ENCODE measurements around the gene SCAF11.

DNA sequence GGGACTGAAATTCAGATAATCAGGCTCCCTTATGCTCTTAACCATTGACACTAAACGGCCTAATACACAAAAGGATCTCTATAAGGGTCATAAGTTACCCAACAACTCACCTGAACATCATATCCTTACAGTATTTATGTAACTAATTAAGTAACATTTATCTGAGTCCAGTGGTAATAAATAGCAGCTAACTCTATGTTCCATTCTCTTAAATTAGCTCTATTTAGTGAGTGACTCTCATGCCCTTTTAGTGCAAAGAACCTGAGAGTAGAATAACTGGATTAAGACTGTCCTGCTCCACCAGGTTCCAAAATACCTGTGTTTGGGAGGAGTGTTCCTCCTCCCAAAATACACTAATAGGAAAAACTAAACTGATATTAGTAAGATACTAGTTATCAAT, 9.8 kb downstream of the SCAF11 start:
- no peak for TF ChIP-seq CTCF (conservative IDR thresholded peaks at IDR 0.05; ENCODE audit: low read depth, low read length)
- no peak for TF ChIP-seq EZH2 (IDR thresholded peaks at IDR 0.05; ENCODE audit: borderline replicate concordance, low read depth, low read length, poor library complexity, severe bottlenecking)
